ENCODE results near the gene LRRC56.
A peak's percentile ranks its signal among the peaks of the same experiment; 100 is the strongest.

LRRC56 gene

DNA sequence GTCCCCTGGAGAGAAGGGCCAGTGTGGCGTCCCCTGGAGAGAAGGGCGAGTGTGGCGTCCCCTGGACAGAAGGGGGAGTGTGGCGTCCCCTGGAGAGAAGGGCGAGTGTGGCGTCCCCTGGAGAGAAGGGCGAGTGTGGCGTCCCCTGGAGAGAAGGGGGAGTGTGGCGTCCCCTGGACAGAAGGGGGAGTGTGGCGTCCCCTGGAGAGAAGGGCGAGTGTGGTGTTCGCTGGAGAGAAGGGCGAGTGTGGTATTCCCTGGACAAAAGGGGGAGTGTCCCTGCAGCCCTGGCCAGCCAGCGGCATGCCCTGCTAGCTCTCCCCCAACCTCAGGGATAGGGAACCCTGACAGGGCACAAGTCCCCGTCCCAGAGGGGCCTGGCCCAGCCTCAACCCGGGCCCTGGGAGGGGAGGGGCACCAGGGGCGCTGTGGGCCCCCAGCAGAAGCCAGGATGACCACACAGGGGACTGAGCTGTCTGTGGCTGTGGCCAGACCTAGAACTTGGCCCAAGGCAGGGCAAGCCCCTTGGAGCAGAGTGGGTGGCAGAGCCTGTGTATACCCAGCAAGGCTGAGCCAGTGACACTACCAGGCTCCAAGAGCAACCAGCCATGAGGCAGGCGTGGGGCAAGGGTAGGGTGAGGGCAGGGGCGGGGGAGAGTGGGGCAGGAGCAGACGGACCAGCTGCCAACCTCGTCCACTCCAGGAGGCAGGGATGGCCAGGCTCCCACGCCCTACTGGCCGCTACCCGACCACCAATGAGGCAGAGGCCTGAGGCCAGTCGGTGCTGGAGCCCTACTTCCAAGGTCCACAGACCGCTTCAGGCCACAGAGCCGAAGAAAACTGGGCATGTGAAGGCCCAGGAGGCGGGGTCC is 6.1 kb upstream of the LRRC56 start:
- no peak for TF ChIP-seq CTCF (IDR thresholded peaks at IDR 0.05; ENCODE audit: low read depth, low read length)
- in situ Hi-C loops (cut with HindIII; ENCODE audit: low sequenced_read_pairs): no loop called here
- no peak overlapping the region for H3K4me3 ChIP-seq (ENCODE audit: low read depth, low read length)
- no peak for DNase-seq (ENCODE audit: low read depth, low spot score)

DNA sequence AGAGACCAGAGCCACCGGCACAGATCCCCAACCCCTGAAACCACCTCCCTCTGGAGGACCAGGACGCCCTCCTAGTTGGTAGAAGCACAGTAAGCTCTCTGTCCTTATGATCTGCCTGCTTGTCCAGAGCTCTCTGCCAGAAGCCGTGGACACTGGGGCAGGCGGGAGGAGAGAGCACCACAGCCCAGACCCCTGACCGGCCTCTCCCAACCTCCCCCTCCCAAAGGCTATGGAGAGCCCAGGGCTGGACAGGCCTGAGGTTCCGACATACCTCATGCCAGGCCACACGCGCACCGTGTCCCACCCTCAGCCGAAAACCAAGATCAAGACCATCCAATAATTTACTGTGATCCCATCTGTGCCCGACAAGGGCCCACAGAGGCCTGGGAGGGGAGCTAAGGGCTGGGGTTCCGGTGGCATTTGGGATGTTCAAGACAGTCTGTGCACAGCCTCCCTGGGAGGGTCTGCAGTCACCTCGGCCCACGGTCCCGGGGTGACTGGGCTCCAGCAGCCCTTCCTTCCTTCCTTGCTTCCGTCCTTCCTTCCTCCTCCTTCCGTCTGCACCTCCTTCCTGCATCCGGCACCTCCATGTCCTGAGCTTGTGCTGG is 5.3 kb upstream of the LRRC56 start:
- no peak for DNase-seq (ENCODE audit: low read depth, low spot score)
- no peak overlapping the region for H3K4me3 ChIP-seq (ENCODE audit: low read depth, low read length)
- no peak for TF ChIP-seq CTCF (IDR thresholded peaks at IDR 0.05; ENCODE audit: low read depth, low read length)
- in situ Hi-C loops (cut with HindIII; ENCODE audit: low sequenced_read_pairs): no loop called here

- no peak for DNase-seq (ENCODE audit: low read depth, low spot score)
- in situ Hi-C loops (cut with HindIII; ENCODE audit: low sequenced_read_pairs): no loop called here
- no peak for TF ChIP-seq CTCF (IDR thresholded peaks at IDR 0.05; ENCODE audit: low read depth, low read length)
- H3K4me3 ChIP-seq (ENCODE audit: low read depth, low read length): no peak overlapping the region
Observed at GRCh38 chr11:532527-532985, 4.8 kb upstream of the LRRC56 start.

- no peak for DNase-seq (ENCODE audit: low read depth, low spot score)
- no peak for TF ChIP-seq CTCF (IDR thresholded peaks at IDR 0.05; ENCODE audit: low read depth, low read length)
- no peak overlapping the region for H3K4me3 ChIP-seq (ENCODE audit: low read depth, low read length)
- in situ Hi-C loops (cut with HindIII; ENCODE audit: low sequenced_read_pairs): no loop called here
Observed at GRCh38 chr11:532986-533585, 4.2 kb upstream of the LRRC56 start.

DNA sequence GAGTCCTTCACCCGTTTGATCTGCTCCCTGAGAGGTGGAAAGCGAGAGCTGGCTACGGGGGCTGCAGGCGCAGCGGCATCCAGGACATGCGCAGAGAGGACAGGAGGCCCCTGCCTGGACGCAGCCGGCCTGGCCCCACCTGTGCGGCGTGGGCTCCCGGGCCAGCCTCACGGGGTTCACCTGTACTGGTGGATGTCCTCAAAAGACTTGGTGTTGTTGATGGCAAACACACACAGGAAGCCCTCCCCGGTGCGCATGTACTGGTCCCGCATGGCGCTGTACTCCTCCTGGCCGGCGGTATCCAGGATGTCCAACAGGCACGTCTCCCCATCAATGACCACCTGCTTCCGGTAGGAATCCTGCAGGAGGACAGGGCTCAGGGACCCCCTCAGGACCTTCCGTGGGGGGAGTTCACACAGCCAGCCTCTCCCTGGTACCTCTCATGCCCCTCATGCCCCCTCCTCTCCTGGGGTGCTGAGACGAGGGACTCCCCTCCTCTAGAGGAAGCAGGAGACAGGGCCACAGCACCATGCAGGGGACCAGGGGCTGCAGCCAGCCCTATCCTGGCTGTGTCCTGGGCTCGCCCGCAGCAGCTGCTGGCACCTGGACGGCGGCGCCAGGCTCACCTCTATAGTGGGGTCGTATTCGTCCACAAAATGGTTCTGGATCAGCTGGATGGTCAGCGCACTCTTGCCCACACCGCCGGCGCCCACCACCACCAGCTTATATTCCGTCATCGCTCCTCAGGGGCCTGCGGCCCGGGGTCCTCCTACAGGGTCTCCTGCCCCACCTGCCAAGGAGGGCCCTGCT is 3.5 kb upstream of the LRRC56 start:
- no peak for DNase-seq (ENCODE audit: low read depth, low spot score)
- peak overlapping the region; percentile 71 for H3K4me3 ChIP-seq (ENCODE audit: low read depth, low read length)
- in situ Hi-C loops (cut with HindIII; ENCODE audit: low sequenced_read_pairs): no loop called here
- TF ChIP-seq CTCF (IDR thresholded peaks at IDR 0.05; ENCODE audit: low read depth, low read length): no peak
